Measurements from ENCODE around the gene SIGLEC15. TPM values are rescaled to one million over a fixed set of nuclear protein-coding genes. Genes with fewer than 3 reads are reported as not detected.

Gene SIGLEC15
- total RNA-seq, 6 donors from 2014 or later = 0.44 to 0.59 (median 0.52) TPM; not detected in 3

DNA sequence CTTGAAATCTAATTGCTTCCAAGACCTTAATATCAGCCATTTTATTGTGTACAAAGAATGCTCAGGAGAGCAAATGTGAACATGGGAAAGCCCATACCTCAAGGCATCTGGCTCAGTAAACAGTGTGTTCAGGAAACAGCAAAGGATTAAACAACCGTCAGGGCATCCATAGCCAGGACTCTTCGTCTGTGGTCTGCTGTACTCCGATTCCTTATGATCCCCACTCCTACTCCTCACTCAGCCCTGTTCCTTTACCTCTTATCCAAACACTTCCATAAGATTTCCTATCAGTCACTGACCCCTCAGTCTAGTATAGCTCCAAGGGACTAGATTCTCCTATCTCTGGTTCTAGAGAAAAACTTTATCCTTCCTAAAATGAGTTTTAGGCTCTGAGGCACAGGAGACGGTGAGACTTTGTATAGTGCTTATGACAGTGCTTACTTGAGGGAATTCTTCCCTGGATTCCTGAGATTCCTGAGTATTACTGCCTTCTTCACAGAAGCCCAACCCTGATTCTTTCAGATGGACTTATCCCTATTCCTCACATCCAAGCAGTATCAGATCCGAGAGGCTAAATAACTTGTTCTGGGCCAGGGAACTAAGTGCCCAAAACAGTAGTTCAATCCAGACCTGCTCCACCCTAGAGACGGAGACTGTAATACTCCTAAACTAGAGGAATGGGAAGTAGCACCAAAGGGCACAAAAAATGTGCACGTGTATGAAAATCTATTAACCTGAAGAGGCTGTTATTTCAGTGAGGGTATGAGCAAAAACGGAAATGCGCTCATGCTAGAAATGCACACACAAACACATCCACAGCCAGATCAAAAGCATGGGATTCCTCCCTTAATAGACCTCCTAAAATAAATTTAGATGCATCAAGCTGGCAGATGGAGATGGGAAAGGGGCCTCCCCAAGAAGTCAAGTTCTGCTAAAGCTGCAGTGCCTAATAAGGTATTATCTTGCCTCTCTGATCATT is 42.1 kb upstream of the SIGLEC15 start:
- Histone ChIP-seq H3K9me3 (no peaks in the 10 kb centered on the region), H3K27me3 (no peaks in the 10 kb centered on the region), H3K27ac (no peak overlapping the region), H3K4me3 (no peak overlapping the region), H3K36me3 (no peaks in the 10 kb centered on the region), H3K4me1 (no peaks in the 10 kb centered on the region)
- DNase-seq = no peak
- no peak for ATAC-seq (ENCODE audit: low FRiP score in 2 of 2)
- 77 to 78% methylated on average over 9 of the region's 9 CpGs for WGBS, 2 donors
- TF ChIP-seq POLR2A (IDR thresholded peaks at IDR 0.05) = no peak
- TF ChIP-seq EP300 (IDR thresholded peaks at IDR 0.05) = no peak
- TF ChIP-seq POLR2AphosphoS5 (IDR thresholded peaks at IDR 0.05) = no peak
- TF ChIP-seq, protein P1, sequence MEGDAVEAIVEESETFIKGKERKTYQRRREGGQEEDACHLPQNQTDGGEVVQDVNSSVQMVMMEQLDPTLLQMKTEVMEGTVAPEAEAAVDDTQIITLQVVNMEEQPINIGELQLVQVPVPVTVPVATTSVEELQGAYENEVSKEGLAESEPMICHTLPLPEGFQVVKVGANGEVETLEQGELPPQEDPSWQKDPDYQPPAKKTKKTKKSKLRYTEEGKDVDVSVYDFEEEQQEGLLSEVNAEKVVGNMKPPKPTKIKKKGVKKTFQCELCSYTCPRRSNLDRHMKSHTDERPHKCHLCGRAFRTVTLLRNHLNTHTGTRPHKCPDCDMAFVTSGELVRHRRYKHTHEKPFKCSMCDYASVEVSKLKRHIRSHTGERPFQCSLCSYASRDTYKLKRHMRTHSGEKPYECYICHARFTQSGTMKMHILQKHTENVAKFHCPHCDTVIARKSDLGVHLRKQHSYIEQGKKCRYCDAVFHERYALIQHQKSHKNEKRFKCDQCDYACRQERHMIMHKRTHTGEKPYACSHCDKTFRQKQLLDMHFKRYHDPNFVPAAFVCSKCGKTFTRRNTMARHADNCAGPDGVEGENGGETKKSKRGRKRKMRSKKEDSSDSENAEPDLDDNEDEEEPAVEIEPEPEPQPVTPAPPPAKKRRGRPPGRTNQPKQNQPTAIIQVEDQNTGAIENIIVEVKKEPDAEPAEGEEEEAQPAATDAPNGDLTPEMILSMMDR (IDR thresholded peaks at IDR 0.05) = no peak

DNA sequence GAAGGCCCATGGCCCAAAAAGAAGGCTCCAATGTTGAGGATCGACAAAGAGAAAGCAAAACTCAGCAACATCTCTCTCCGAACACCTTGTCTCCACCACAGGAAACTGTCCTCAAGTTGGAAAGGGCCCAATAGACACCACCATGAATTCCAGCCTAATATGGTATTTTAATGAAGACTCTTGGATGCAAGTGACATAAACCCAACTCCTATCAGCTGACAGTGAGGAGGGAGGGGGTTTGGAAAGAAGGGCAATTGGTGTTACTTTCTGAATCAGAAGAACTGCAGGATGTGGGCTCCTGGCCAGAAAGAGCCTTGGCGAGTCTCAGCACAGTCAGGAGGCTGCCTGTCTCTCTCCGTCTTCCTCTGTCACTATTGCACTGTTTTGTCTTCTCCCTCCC is 40.3 kb upstream of the SIGLEC15 start:
- Histone ChIP-seq H3K36me3 (no peaks in the 10 kb centered on the region), H3K27me3 (no peaks in the 10 kb centered on the region), H3K9me3 (no peaks in the 10 kb centered on the region), H3K4me3 (no peak overlapping the region), H3K4me1 (no peaks in the 10 kb centered on the region), H3K27ac (no peak overlapping the region)
- TF ChIP-seq POLR2AphosphoS5 (IDR thresholded peaks at IDR 0.05) (no peak), EP300 (IDR thresholded peaks at IDR 0.05) (no peak), POLR2A (IDR thresholded peaks at IDR 0.05) (no peak)
- TF ChIP-seq, protein P1 (IDR thresholded peaks at IDR 0.05) = no peak
- ATAC-seq (ENCODE audit: low FRiP score in 2 of 2) (no peak), DNase-seq (no peak)
- 28 to 43% methylated on average over 4 of the region's 4 CpGs for WGBS, 2 donors

DNA sequence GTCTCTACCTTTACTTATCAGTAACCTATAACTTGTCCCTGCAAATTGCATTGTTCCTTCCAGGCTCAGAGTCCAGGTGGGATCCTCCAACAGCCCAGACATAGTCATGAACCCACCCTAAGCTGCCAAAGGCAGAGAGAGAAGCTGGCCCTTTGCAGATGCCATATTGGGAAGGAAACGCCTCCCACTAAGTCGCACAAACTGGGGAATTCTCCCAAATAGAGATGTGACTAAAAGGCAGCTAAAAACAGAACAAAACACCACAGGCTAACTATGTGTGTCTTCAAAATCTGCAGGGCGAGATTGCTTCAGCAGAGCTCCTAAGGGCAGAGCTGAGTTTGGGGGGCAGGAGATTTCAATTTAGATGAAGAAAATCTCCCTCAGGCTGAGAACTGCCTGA is 38.5 kb upstream of the SIGLEC15 start:
- Histone ChIP-seq H3K36me3 (no peaks in the 10 kb centered on the region), H3K9me3 (no peaks in the 10 kb centered on the region), H3K4me3 (no peak overlapping the region), H3K27ac (no peak overlapping the region), H3K4me1 (no peaks in the 10 kb centered on the region), H3K27me3 (no peaks in the 10 kb centered on the region)
- WGBS, 2 donors = 91 to 96% methylated on average over 3 of the region's 3 CpGs
- no peak for DNase-seq
- no peak for ATAC-seq (ENCODE audit: low FRiP score in 2 of 2)
- TF ChIP-seq EP300 (IDR thresholded peaks at IDR 0.05) (no peak), POLR2AphosphoS5 (IDR thresholded peaks at IDR 0.05) (no peak), POLR2A (IDR thresholded peaks at IDR 0.05) (no peak)
- TF ChIP-seq, protein P1 (IDR thresholded peaks at IDR 0.05) = no peak

DNA sequence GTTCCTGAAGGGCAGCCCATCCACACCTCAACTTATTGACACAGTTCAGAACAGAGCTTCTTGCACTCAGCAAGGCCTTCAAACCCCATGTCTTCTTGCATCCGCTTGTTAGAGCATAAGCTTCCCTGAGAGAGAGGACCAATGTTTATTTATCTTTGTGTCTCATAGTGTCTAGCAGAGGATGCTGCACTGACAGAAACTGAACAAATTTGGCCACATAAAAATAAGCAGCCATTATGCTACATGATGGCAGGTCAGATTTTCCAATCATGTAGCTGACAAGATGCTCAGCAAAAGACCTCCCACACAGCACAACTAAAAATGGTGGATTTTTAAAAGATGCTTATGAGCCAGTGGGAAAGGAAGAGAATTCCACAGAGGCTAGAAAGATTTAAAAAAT is 38.1 kb upstream of the SIGLEC15 start:
- ATAC-seq (ENCODE audit: low FRiP score in 2 of 2) (no peak), DNase-seq (no peak)
- TF ChIP-seq POLR2A (IDR thresholded peaks at IDR 0.05) (no peak), POLR2AphosphoS5 (IDR thresholded peaks at IDR 0.05) (no peak), EP300 (IDR thresholded peaks at IDR 0.05) (no peak)
- TF ChIP-seq, protein P1 (IDR thresholded peaks at IDR 0.05) = no peak
- WGBS, 2 donors = 95 to 100% methylated on average over 1 of the region's 1 CpG
- Histone ChIP-seq H3K9me3 (no peaks in the 10 kb centered on the region), H3K4me1 (no peaks in the 10 kb centered on the region), H3K4me3 (no peak overlapping the region), H3K27me3 (no peaks in the 10 kb centered on the region), H3K27ac (no peak overlapping the region), H3K36me3 (no peaks in the 10 kb centered on the region)
